Subcutaneous abdominal adipose tissue (tissue), 5 donors: Measurements from ENCODE around the gene KCTD15.

ENCODE experiments used
- H3K27ac ChIP-seq: one replicate; pipeline ENCODE4 v1.7.0; 2013; ENCODE audit warnings: low read depth, mild to moderate bottlenecking, inconsistent platforms, low read length, moderate library complexity
- H3K27me3 ChIP-seq, 5 donors: one replicate each; pipeline ENCODE4 v1.7.0; 2013; ENCODE audit warnings: low read length in 5 of 5, inconsistent platforms in 1 of 5; ENCODE audit not compliant: control insufficient read depth in 5 of 5, insufficient read depth in 4 of 5
- H3K36me3 ChIP-seq, 5 donors: one replicate each; pipeline ENCODE4 v1.7.0; 2013; ENCODE audit warnings: low read length in 5 of 5; ENCODE audit not compliant: control insufficient read depth in 5 of 5, insufficient read depth in 5 of 5
- H3K4me1 ChIP-seq, 5 donors: one replicate each; pipeline ENCODE4 v1.7.0; 2013; ENCODE audit warnings: low read length in 5 of 5, mild to moderate bottlenecking in 3 of 5, moderate library complexity in 1 of 5; ENCODE audit not compliant: control insufficient read depth in 5 of 5, insufficient read depth in 5 of 5
- H3K4me3 ChIP-seq, 5 donors: one replicate each; pipeline ENCODE4 v1.7.0; 2013; ENCODE audit warnings: low read length in 5 of 5, low read depth in 1 of 5
- H3K9ac ChIP-seq, 5 donors: one replicate each; pipeline ENCODE4 v1.7.0; 2013; ENCODE audit warnings: low read length in 5 of 5, mild to moderate bottlenecking in 4 of 5, moderate library complexity in 3 of 5
- H3K9me3 ChIP-seq, 5 donors: one replicate each; pipeline ENCODE4 v1.7.0; 2013; ENCODE audit warnings: low read length in 5 of 5; ENCODE audit not compliant: control insufficient read depth in 5 of 5
- donor health status: healthy.
- donor health status: healthy.
- donor health status: healthy.
- donor health status: healthy.
- donor health status: healthy.

The KCTD15 gene

DNA sequence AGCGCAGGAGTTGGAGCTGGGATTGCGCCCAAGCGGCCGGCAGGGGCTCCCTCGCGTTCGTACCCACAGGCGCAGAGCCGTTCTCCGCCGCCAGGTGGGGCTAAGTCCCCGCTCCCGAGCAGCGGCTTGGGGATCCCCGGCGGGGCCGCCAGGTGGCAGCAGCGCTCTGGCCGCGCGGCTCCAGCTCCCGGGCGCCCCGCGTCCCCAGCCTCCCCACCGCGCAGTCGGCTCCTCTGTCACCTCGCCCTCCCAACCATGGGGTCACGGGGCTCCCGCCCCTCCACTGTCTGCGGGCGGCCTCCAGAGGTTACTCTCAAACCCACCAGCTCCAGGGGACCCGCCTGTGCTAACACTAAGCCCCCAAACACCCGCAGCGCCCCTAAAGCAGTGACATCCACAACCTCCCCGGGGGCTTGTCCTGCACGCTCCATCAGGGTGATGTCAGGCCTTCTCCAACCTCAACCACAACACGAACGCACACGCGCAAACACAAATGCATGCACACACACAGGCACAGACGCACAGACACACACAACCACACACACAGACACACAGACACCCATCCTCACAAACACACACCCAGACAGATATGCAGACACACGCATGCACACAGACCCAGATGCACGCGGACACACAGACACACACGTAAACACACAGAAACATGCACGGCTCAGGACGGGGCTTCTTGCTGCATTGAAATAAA lies 18.4 kb upstream of the KCTD15 start:
- peak overlapping the region in 4 of 5 donors; percentile 10 to 29 (median 21) for H3K4me3 ChIP-seq
- H3K4me1 ChIP-seq = peaks cover 0 to 25% (median 20%) of the 10 kb centered on the region in 5 donors
- no peaks in the 10 kb centered on the region for H3K36me3 ChIP-seq
- H3K27me3 ChIP-seq = peaks cover 27 to 47% (median 30%) of the 10 kb centered on the region in 5 donors
- no peak overlapping the region for H3K27ac ChIP-seq
- H3K9me3 ChIP-seq = no peaks in the 10 kb centered on the region
- H3K9ac ChIP-seq = no peak overlapping the region

GRCh38 chr19:33779849-33780248 lies 16.8 kb upstream of the KCTD15 start:
- Histone ChIP-seq H3K27me3 (peaks cover 25 to 52% (median 32%) of the 10 kb centered on the region in 5 donors), H3K36me3 (no peaks in the 10 kb centered on the region), H3K4me3 (no peak overlapping the region), H3K27ac (no peak overlapping the region), H3K4me1 (peaks cover 0 to 25% (median 20%) of the 10 kb centered on the region in 5 donors), H3K9ac (no peak overlapping the region), H3K9me3 (no peaks in the 10 kb centered on the region)

- Histone ChIP-seq H3K9me3 (no peaks in the 10 kb centered on the region), H3K4me3 (no peak overlapping the region), H3K27ac (no peak overlapping the region), H3K27me3 (peaks cover 25 to 56% (median 32%) of the 10 kb centered on the region in 5 donors), H3K9ac (no peak overlapping the region), H3K4me1 (peaks cover 0 to 25% (median 20%) of the 10 kb centered on the region in 5 donors), H3K36me3 (no peaks in the 10 kb centered on the region)
These were observed 16.4 kb upstream of the KCTD15 start for GRCh38 chr19:33780251-33780650.

- H3K9me3 ChIP-seq = no peaks in the 10 kb centered on the region
- no peak overlapping the region for H3K27ac ChIP-seq
- no peak overlapping the region for H3K4me3 ChIP-seq
- H3K36me3 ChIP-seq = no peaks in the 10 kb centered on the region
- H3K27me3 ChIP-seq = peaks cover 25 to 61% (median 32%) of the 10 kb centered on the region in 5 donors
- peaks cover 0 to 25% (median 20%) of the 10 kb centered on the region in 5 donors for H3K4me1 ChIP-seq
- no peak overlapping the region for H3K9ac ChIP-seq
These were observed 15.9 kb upstream of the KCTD15 start for GRCh38 chr19:33780746-33781145.

- H3K9me3 ChIP-seq = no peaks in the 10 kb centered on the region
- H3K4me1 ChIP-seq = peaks cover 0 to 25% (median 20%) of the 10 kb centered on the region in 5 donors
- H3K4me3 ChIP-seq = no peak overlapping the region
- H3K9ac ChIP-seq = no peak overlapping the region
- H3K36me3 ChIP-seq = no peaks in the 10 kb centered on the region
- H3K27me3 ChIP-seq = peaks cover 25 to 62% (median 32%) of the 10 kb centered on the region in 5 donors
- H3K27ac ChIP-seq = no peak overlapping the region
These were observed 15.2 kb upstream of the KCTD15 start for GRCh38 chr19:33781415-33781935.

GRCh38 chr19:33781996-33782395 lies 14.7 kb upstream of the KCTD15 start:
- Histone ChIP-seq H3K9me3 (no peaks in the 10 kb centered on the region), H3K27ac (no peak overlapping the region), H3K36me3 (no peaks in the 10 kb centered on the region), H3K4me1 (peaks cover 0 to 25% (median 20%) of the 10 kb centered on the region in 5 donors), H3K27me3 (peaks cover 25 to 59% (median 32%) of the 10 kb centered on the region in 5 donors), H3K9ac (no peak overlapping the region), H3K4me3 (no peak overlapping the region)

- Histone ChIP-seq H3K27ac (no peak overlapping the region), H3K9me3 (no peaks in the 10 kb centered on the region), H3K27me3 (peaks cover 14 to 49% (median 21%) of the 10 kb centered on the region in 5 donors), H3K4me1 (peaks cover 0 to 13% (median 6%) of the 10 kb centered on the region in 5 donors), H3K36me3 (no peaks in the 10 kb centered on the region), H3K9ac (no peak overlapping the region), H3K4me3 (no peak overlapping the region)
These were observed 12.2 kb upstream of the KCTD15 start for GRCh38 chr19:33784432-33784831.

GRCh38 chr19:33785795-33786194 lies 10.9 kb upstream of the KCTD15 start:
- H3K4me3 ChIP-seq = no peak overlapping the region
- peaks cover 6 to 47% (median 9%) of the 10 kb centered on the region in 5 donors for H3K27me3 ChIP-seq
- no peak overlapping the region for H3K9ac ChIP-seq
- H3K27ac ChIP-seq = no peak overlapping the region
- no peaks in the 10 kb centered on the region for H3K36me3 ChIP-seq
- H3K9me3 ChIP-seq = no peaks in the 10 kb centered on the region
- peaks cover 0 to 4% (median 3%) of the 10 kb centered on the region in 5 donors for H3K4me1 ChIP-seq

DNA sequence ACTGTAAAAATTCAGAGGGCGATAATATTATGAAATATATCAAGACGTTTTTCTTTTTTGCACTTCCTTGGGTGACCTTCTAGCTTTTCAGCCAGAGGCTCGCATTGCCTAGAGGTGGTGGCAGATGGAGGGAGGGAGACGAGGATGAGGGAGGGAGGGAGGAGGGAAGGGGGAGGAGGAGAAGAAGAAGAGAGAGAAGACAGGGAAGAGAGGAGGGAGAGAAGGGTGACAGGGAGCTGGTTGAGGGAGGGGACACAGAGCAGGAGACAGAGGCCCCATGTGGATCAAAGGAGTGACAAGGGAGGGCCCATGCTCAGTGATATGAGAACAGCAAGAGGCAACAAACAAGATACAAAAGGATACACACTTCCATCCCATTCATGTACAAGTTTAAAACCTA lies 8.0 kb upstream of the KCTD15 start:
- H3K4me3 ChIP-seq = no peak overlapping the region
- H3K9me3 ChIP-seq = no peaks in the 10 kb centered on the region
- no peaks in the 10 kb centered on the region for H3K4me1 ChIP-seq
- no peak overlapping the region for H3K27ac ChIP-seq
- H3K36me3 ChIP-seq = no peaks in the 10 kb centered on the region
- peaks cover 8 to 49% (median 16%) of the 10 kb centered on the region in 5 donors for H3K27me3 ChIP-seq
- H3K9ac ChIP-seq = no peak overlapping the region

- H3K9ac ChIP-seq = no peak overlapping the region
- H3K9me3 ChIP-seq = no peaks in the 10 kb centered on the region
- peaks cover 0 to 1% (median under 1%) of the 10 kb centered on the region in 5 donors for H3K4me1 ChIP-seq
- no peaks in the 10 kb centered on the region for H3K36me3 ChIP-seq
- H3K4me3 ChIP-seq = no peak overlapping the region
- H3K27ac ChIP-seq = no peak overlapping the region
- H3K27me3 ChIP-seq = peaks cover 8 to 46% (median 19%) of the 10 kb centered on the region in 5 donors
These were observed 7.3 kb upstream of the KCTD15 start for GRCh38 chr19:33789344-33789743.
